ENCODE results near the gene LDLRAD4.

The LDLRAD4 gene

DNA sequence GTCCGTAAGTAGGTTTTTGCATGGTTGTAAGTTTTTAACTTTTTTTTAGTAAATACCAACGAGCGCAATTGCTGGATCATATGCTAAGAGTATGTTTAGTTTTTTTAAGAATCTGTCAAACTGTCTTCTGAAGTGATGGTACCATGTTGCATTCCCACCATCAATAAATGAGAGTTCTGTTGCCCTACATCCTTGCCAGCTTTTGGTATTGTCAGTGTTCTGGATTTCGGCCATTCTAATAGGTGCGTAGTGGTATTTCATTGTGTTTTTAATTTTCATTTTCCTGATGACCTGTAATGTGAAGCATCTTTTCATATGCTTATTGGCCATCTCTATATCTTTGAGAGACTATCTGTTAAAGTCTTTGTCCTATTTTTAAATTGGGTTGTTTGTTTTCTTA lies 114.3 kb downstream of the LDLRAD4 start:
- no peak overlapping the region for H3K23ac ChIP-seq (ENCODE audit: low read depth, low read length, poor library complexity)
- no peak overlapping the region for H4K8ac ChIP-seq (ENCODE audit: low read depth, low read length)
- no peak overlapping the region for H4K91ac ChIP-seq (ENCODE audit: low read depth, low read length, poor library complexity)
- H3K4ac ChIP-seq (ENCODE audit: low read length): no peak overlapping the region
- H3K79me1 ChIP-seq (ENCODE audit: low read depth, low read length): no peaks in the 10 kb centered on the region
- no peak overlapping the region for H3K4me2 ChIP-seq (ENCODE audit: insufficient read depth, low read length, poor library complexity, severe bottlenecking)
- no peak overlapping the region for H2AK5ac ChIP-seq (ENCODE audit: low read depth, low read length)
- no peak overlapping the region for H2BK5ac ChIP-seq (ENCODE audit: low read length)
- no peaks in the 10 kb centered on the region for H3K36me3 ChIP-seq (replicated peaks in 1 of 2; ENCODE audit: control insufficient read depth in 2 of 2, insufficient read depth in 2 of 2, low read length in 2 of 2)
- no peak overlapping the region for H2BK15ac ChIP-seq (ENCODE audit: low read length)
- WGBS, 2 donors (ENCODE audit: extremely low coverage in 2 of 2, insufficient read length in 2 of 2, insufficient replicate concordance in 1 of 2): no CpG with 5 or more reads among the region's 5 CpGs
- H2BK12ac ChIP-seq (ENCODE audit: low read length): no peak overlapping the region
- no peak overlapping the region for H3K9ac ChIP-seq (ENCODE audit: low read depth, low read length, poor library complexity)
- no peaks in the 10 kb centered on the region for H3K27me3 ChIP-seq (ENCODE audit: control insufficient read depth in 3 of 3, insufficient read depth in 3 of 3, low read depth in 1 of 3, low read length in 3 of 3)
- no peak overlapping the region for H2AFZ ChIP-seq (ENCODE audit: low read length)
- no peak overlapping the region for H3K4me3 ChIP-seq (ENCODE audit: low read length in 2 of 2)
- H3K14ac ChIP-seq (ENCODE audit: low read length): no peak overlapping the region
- peaks cover 0 to 2% of the 10 kb centered on the region in 2 donors for H3K9me3 ChIP-seq (replicated peaks in 1 of 2; ENCODE audit: control insufficient read depth in 2 of 2, insufficient read depth in 1 of 2, low read depth in 1 of 2, low read length in 2 of 2)
- DNase-seq (ENCODE audit: low spot score): no peak
- no peak overlapping the region for H2BK120ac ChIP-seq (ENCODE audit: low read depth, low read length)
- no peak overlapping the region for H3K27ac ChIP-seq (replicated peaks; ENCODE audit: low read length)
- H3K4me1 ChIP-seq (ENCODE audit: control insufficient read depth in 2 of 2, insufficient read depth in 1 of 2, low read depth in 1 of 2, low read length in 2 of 2): no peaks in the 10 kb centered on the region
- H3K18ac ChIP-seq (ENCODE audit: low read length): no peak overlapping the region

DNA sequence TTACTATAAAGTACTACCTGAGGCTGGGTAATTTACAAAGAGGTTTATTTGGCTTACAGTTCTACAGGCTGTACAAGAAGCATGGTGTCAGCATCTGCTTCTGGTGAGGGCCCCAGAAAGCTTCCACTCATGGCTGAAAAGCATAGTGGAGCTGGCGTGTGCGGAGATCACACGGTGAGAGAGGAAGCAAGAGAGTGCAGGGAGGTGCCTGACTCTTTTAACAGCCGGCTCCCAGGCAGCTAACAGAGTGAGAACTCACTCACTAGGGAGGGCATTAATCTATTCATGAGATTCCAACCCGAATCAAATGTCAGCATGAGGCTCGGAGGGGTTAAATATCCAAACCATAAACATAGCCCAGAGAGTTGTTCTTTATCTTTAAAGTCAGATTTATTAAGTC lies 117.3 kb downstream of the LDLRAD4 start:
- H3K9me3 ChIP-seq (replicated peaks in 1 of 2; ENCODE audit: control insufficient read depth in 2 of 2, insufficient read depth in 1 of 2, low read depth in 1 of 2, low read length in 2 of 2): no peaks in the 10 kb centered on the region
- H3K4me2 ChIP-seq (ENCODE audit: insufficient read depth, low read length, poor library complexity, severe bottlenecking): no peak overlapping the region
- no CpG with 5 or more reads among the region's 6 CpGs for WGBS, 2 donors (ENCODE audit: extremely low coverage in 2 of 2, insufficient read length in 2 of 2, insufficient replicate concordance in 1 of 2)
- no peak overlapping the region for H2AFZ ChIP-seq (ENCODE audit: low read length)
- H2BK5ac ChIP-seq (ENCODE audit: low read length): no peak overlapping the region
- no peak overlapping the region for H3K9ac ChIP-seq (ENCODE audit: low read depth, low read length, poor library complexity)
- H3K4me1 ChIP-seq (ENCODE audit: control insufficient read depth in 2 of 2, insufficient read depth in 1 of 2, low read depth in 1 of 2, low read length in 2 of 2): no peaks in the 10 kb centered on the region
- no peak overlapping the region for H3K4me3 ChIP-seq (ENCODE audit: low read length in 2 of 2)
- H3K36me3 ChIP-seq (replicated peaks in 1 of 2; ENCODE audit: control insufficient read depth in 2 of 2, insufficient read depth in 2 of 2, low read length in 2 of 2): no peaks in the 10 kb centered on the region
- H2BK15ac ChIP-seq (ENCODE audit: low read length): no peak overlapping the region
- no peaks in the 10 kb centered on the region for H3K79me1 ChIP-seq (ENCODE audit: low read depth, low read length)
- H2AK5ac ChIP-seq (ENCODE audit: low read depth, low read length): no peak overlapping the region
- H4K91ac ChIP-seq (ENCODE audit: low read depth, low read length, poor library complexity): no peak overlapping the region
- no peak overlapping the region for H2BK120ac ChIP-seq (ENCODE audit: low read depth, low read length)
- H3K4ac ChIP-seq (ENCODE audit: low read length): no peak overlapping the region
- no peak overlapping the region for H3K23ac ChIP-seq (ENCODE audit: low read depth, low read length, poor library complexity)
- H3K14ac ChIP-seq (ENCODE audit: low read length): no peak overlapping the region
- no peak overlapping the region for H4K8ac ChIP-seq (ENCODE audit: low read depth, low read length)
- H3K27me3 ChIP-seq (ENCODE audit: control insufficient read depth in 3 of 3, insufficient read depth in 3 of 3, low read depth in 1 of 3, low read length in 3 of 3): no peaks in the 10 kb centered on the region
- no peak overlapping the region for H3K18ac ChIP-seq (ENCODE audit: low read length)
- no peak overlapping the region for H3K27ac ChIP-seq (replicated peaks; ENCODE audit: low read length)
- H2BK12ac ChIP-seq (ENCODE audit: low read length): no peak overlapping the region
- DNase-seq (ENCODE audit: low spot score): no peak

DNA sequence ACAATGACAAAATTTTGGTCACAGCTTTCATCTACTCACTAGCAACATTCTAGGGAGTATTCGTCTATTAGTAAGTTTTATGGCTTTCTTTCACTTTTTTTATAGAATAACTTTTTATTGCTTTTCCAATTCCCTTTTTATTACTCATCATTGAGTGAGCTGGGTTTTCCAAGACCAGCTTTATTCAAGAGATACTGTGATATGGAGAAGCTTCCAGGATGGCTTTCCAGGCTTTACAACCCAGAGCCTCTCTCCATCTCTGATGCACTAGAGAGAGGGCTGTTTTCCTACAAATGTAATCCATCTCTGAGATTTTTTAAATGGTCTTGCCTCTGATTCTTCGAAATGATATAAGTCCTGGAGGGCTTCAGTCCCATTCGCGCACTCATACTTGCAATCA lies 118.3 kb downstream of the LDLRAD4 start:
- Histone ChIP-seq H2AK5ac (ENCODE audit: low read depth, low read length) (no peak overlapping the region), H3K79me1 (ENCODE audit: low read depth, low read length) (no peaks in the 10 kb centered on the region), H2BK12ac (ENCODE audit: low read length) (no peak overlapping the region), H3K36me3 (replicated peaks in 1 of 2; ENCODE audit: control insufficient read depth in 2 of 2, insufficient read depth in 2 of 2, low read length in 2 of 2) (no peaks in the 10 kb centered on the region), H3K4me2 (ENCODE audit: insufficient read depth, low read length, poor library complexity, severe bottlenecking) (no peak overlapping the region), H4K8ac (ENCODE audit: low read depth, low read length) (no peak overlapping the region), H3K4me1 (ENCODE audit: control insufficient read depth in 2 of 2, insufficient read depth in 1 of 2, low read depth in 1 of 2, low read length in 2 of 2) (no peaks in the 10 kb centered on the region), H3K9ac (ENCODE audit: low read depth, low read length, poor library complexity) (no peak overlapping the region), H2BK5ac (ENCODE audit: low read length) (no peak overlapping the region), H3K27me3 (ENCODE audit: control insufficient read depth in 3 of 3, insufficient read depth in 3 of 3, low read depth in 1 of 3, low read length in 3 of 3) (no peaks in the 10 kb centered on the region), H3K14ac (ENCODE audit: low read length) (no peak overlapping the region), H3K27ac (replicated peaks; ENCODE audit: low read length) (no peak overlapping the region), H2BK120ac (ENCODE audit: low read depth, low read length) (no peak overlapping the region), H2AFZ (ENCODE audit: low read length) (no peak overlapping the region), H3K18ac (ENCODE audit: low read length) (no peak overlapping the region), H3K23ac (ENCODE audit: low read depth, low read length, poor library complexity) (no peak overlapping the region), H2BK15ac (ENCODE audit: low read length) (no peak overlapping the region), H3K4me3 (ENCODE audit: low read length in 2 of 2) (no peak overlapping the region), H3K9me3 (replicated peaks in 1 of 2; ENCODE audit: control insufficient read depth in 2 of 2, insufficient read depth in 1 of 2, low read depth in 1 of 2, low read length in 2 of 2) (no peaks in the 10 kb centered on the region), H3K4ac (ENCODE audit: low read length) (no peak overlapping the region), H4K91ac (ENCODE audit: low read depth, low read length, poor library complexity) (no peak overlapping the region)
- no CpG with 5 or more reads among the region's 4 CpGs for WGBS, 2 donors (ENCODE audit: extremely low coverage in 2 of 2, insufficient read length in 2 of 2, insufficient replicate concordance in 1 of 2)
- DNase-seq (ENCODE audit: low spot score): no peak

DNA sequence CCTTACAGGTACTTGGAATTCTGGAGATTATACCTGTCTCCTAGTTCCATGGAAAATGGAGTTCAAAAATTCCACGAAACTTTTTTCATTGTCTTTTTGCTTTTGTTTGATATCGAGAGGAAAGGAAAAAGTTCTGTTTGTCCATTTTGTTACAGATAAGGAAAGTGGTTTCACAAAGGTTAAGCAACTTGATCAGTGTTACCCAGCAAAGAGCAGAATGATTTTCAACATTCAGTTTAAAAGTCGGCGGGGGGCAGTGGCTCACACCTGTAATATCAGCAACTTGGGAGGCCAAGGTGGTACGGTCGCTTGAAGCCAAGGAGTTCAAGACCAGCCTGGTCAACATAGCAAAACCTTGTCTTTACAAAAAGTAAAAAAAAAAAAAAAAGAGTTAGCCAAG lies 118.8 kb downstream of the LDLRAD4 start:
- DNase-seq (ENCODE audit: low spot score): no peak
- Histone ChIP-seq H2BK12ac (ENCODE audit: low read length) (no peak overlapping the region), H3K9me3 (replicated peaks in 1 of 2; ENCODE audit: control insufficient read depth in 2 of 2, insufficient read depth in 1 of 2, low read depth in 1 of 2, low read length in 2 of 2) (no peaks in the 10 kb centered on the region), H4K8ac (ENCODE audit: low read depth, low read length) (no peak overlapping the region), H3K4me2 (ENCODE audit: insufficient read depth, low read length, poor library complexity, severe bottlenecking) (no peak overlapping the region), H3K4ac (ENCODE audit: low read length) (no peak overlapping the region), H3K14ac (ENCODE audit: low read length) (no peak overlapping the region), H2AK5ac (ENCODE audit: low read depth, low read length) (no peak overlapping the region), H3K79me1 (ENCODE audit: low read depth, low read length) (no peaks in the 10 kb centered on the region), H3K4me1 (ENCODE audit: control insufficient read depth in 2 of 2, insufficient read depth in 1 of 2, low read depth in 1 of 2, low read length in 2 of 2) (no peaks in the 10 kb centered on the region), H3K27me3 (ENCODE audit: control insufficient read depth in 3 of 3, insufficient read depth in 3 of 3, low read depth in 1 of 3, low read length in 3 of 3) (no peaks in the 10 kb centered on the region), H4K91ac (ENCODE audit: low read depth, low read length, poor library complexity) (no peak overlapping the region), H3K27ac (replicated peaks; ENCODE audit: low read length) (no peak overlapping the region), H3K18ac (ENCODE audit: low read length) (no peak overlapping the region), H3K36me3 (replicated peaks in 1 of 2; ENCODE audit: control insufficient read depth in 2 of 2, insufficient read depth in 2 of 2, low read length in 2 of 2) (no peaks in the 10 kb centered on the region), H2AFZ (ENCODE audit: low read length) (no peak overlapping the region), H2BK15ac (ENCODE audit: low read length) (no peak overlapping the region), H3K9ac (ENCODE audit: low read depth, low read length, poor library complexity) (no peak overlapping the region), H2BK120ac (ENCODE audit: low read depth, low read length) (no peak overlapping the region), H2BK5ac (ENCODE audit: low read length) (no peak overlapping the region), H3K4me3 (ENCODE audit: low read length in 2 of 2) (no peak overlapping the region), H3K23ac (ENCODE audit: low read depth, low read length, poor library complexity) (no peak overlapping the region)
- WGBS, 2 donors (ENCODE audit: extremely low coverage in 2 of 2, insufficient read length in 2 of 2, insufficient replicate concordance in 1 of 2): no CpG with 5 or more reads among the region's 6 CpGs
